22Rv1 (cell line): Measurements from ENCODE around the gene SLC23A1.
"Not testable (repeated sequence)": the region's sequence is repeated elsewhere in the genome, so short reads cannot be mapped to it uniquely, and the experiment has no call there.

ENCODE experiments used
- H3K27ac ChIP-seq: fragments of 450-650 bp; 2 replicates; pipeline ENCODE4 v1.5.1; 2017
- ZFX ChIP-seq: fragments of 450-650 bp; IDR thresholded peaks from 2 replicates; pipeline ENCODE4 v1.6.1; 2017; ENCODE audit warnings: antibody characterized with exemption, borderline replicate concordance
- TF ChIP-seq, protein P1 (sequence below): fragments of 450-650 bp; IDR thresholded peaks from 2 replicates; pipeline ENCODE4 v1.5.1; 2017; ENCODE audit warnings: mild to moderate bottlenecking

SLC23A1 gene

GRCh38 chr5:139360384-139360783 lies 22.7 kb downstream of the SLC23A1 start:
- TF ChIP-seq, protein P1, sequence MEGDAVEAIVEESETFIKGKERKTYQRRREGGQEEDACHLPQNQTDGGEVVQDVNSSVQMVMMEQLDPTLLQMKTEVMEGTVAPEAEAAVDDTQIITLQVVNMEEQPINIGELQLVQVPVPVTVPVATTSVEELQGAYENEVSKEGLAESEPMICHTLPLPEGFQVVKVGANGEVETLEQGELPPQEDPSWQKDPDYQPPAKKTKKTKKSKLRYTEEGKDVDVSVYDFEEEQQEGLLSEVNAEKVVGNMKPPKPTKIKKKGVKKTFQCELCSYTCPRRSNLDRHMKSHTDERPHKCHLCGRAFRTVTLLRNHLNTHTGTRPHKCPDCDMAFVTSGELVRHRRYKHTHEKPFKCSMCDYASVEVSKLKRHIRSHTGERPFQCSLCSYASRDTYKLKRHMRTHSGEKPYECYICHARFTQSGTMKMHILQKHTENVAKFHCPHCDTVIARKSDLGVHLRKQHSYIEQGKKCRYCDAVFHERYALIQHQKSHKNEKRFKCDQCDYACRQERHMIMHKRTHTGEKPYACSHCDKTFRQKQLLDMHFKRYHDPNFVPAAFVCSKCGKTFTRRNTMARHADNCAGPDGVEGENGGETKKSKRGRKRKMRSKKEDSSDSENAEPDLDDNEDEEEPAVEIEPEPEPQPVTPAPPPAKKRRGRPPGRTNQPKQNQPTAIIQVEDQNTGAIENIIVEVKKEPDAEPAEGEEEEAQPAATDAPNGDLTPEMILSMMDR, result no peak
- no peak for TF ChIP-seq ZFX
- no peak overlapping the region for H3K27ac ChIP-seq

DNA sequence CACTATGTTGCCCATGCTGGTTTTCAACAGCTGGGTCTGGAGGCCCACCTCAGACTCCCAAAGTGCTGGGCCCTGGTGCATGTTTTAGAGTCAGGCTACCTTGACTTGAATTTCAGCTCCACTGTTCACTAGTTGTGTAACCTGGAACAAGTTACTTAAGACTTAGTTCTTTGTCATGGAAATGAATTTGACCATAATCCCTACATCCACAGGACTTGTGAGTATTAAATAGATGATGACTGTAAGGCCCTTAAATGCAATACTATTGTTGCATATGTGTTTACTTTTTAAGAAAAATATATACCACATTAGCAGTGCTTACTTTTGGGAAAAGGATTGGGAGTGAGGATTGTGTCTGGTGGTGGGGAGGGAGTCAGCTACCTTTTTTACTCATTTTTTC lies 25.0 kb downstream of the SLC23A1 start:
- H3K27ac ChIP-seq, result no peak overlapping the region
- TF ChIP-seq, protein P1, result no peak
- no peak for TF ChIP-seq ZFX

DNA sequence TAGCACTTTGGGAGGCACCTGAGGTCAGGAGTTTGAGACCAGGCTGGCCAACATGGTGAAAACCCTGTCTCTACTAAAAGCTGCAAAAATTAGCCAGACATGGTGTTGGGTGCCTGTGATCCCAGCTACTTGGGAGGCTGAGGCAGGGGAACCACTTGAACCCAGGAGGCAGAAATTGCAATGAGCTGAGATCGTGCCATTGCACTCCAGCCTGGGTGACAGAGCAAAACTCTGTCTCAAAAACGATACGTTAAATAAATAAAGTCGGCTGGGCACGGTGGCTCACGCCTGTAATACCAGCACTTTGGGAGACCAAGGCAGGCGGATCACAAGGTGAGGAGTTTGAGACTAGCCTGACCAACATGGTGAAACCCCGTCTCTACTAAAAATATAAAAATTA lies 27.2 kb downstream of the SLC23A1 start:
- H3K27ac ChIP-seq, result not testable (repeated sequence)

DNA sequence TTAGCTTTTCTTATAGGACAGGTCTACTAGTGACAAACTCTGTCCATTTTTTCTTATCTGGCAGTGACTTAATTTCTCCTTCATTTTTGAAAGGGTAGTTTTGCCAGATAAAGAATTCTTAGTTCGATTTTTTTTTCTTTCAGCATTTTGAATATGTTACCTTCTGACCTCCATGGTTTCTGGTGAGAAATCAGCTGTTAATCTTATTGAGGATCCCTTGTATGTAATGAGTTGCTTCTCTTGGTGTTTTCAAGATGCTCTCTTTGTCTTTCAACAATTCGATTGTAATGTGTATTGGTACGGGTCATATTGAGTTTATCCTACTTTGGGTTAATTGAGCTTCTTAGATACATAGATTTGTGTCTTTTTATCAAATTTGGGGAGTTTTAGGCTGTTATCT lies 28.9 kb downstream of the SLC23A1 start:
- H3K27ac ChIP-seq, result no peak overlapping the region
- TF ChIP-seq, protein P1, result no peak
- no peak for TF ChIP-seq ZFX

GRCh38 chr5:139347863-139348262 lies 35.2 kb downstream of the SLC23A1 start:
- H3K27ac ChIP-seq, result not testable (repeated sequence)

GRCh38 chr5:139345442-139345841 lies 37.7 kb downstream of the SLC23A1 start:
- H3K27ac ChIP-seq, result not testable (repeated sequence)

GRCh38 chr5:139344177-139344576 lies 38.9 kb downstream of the SLC23A1 start:
- H3K27ac ChIP-seq, result no peak overlapping the region
- no peak for TF ChIP-seq ZFX
- TF ChIP-seq, protein P1, result no peak

GRCh38 chr5:139343476-139343875 lies 39.6 kb downstream of the SLC23A1 start:
- no peak overlapping the region for H3K27ac ChIP-seq
- TF ChIP-seq ZFX, result no peak
- TF ChIP-seq, protein P1, result no peak

- TF ChIP-seq, protein P1, result no peak
- no peak for TF ChIP-seq ZFX
- H3K27ac ChIP-seq, result peak overlapping the region; percentile 90
Measured at GRCh38 chr5:139342423-139342723, 40.7 kb downstream of the SLC23A1 start.
